Activated T-cell treated with anti-CD3 and anti-CD28 coated beads, Interleukin-2, amount 50 U/mL, for 4 hours (primary cell): ENCODE data around the gene PHLDB2. TPM values are rescaled to one million over a fixed set of nuclear protein-coding genes. Genes with fewer than 3 reads are reported as not detected.

ENCODE experiments used
- ATAC-seq, 2 donors: fragments of 200-7000 bp; cut with Tn5 transposase; one replicate each; pipeline ENCODE4 v1.10.0; 2021
- DNase-seq: peaks from one replicate; pipeline ENCODE4 v3.0.0-alpha.2; 2020
- H3K27me3 Mint-ChIP-seq: one replicate; pipeline ENCODE4 v1.8.0; 2021; ENCODE audit warnings: low read depth, mixed read lengths
- H3K36me3 Mint-ChIP-seq: one replicate; pipeline ENCODE4 v1.8.0; 2022; ENCODE audit warnings: mixed read lengths; ENCODE audit not compliant: insufficient read depth
- H3K4me1 Mint-ChIP-seq: one replicate; pipeline ENCODE4 v1.8.0; 2021; ENCODE audit warnings: low read depth, mixed read lengths
- H3K4me3 Mint-ChIP-seq: one replicate; pipeline ENCODE4 v1.8.0; 2021; ENCODE audit warnings: mild to moderate bottlenecking, moderate library complexity, mixed read lengths
- H3K9me3 Mint-ChIP-seq: one replicate; pipeline ENCODE4 v1.8.0; 2021; ENCODE audit warnings: mixed read lengths
- total RNA-seq, 3 donors: library from RNA; stranded (reverse); gene quantifications; one replicate each; pipeline ENCODE4 v1.2.1, GENCODE V29; 2021

PHLDB2 gene
- total RNA-seq, 3 donors from 2014 or later = 0.66 to 0.82 (median 0.76) TPM

- Mint-ChIP-seq H3K4me3 (no peak overlapping the region), H3K27me3 (no peaks in the 10 kb centered on the region), H3K9me3 (no peaks in the 10 kb centered on the region), H3K36me3 (peaks cover 4% of the 10 kb centered on the region), H3K4me1 (no peaks in the 10 kb centered on the region)
- ATAC-seq = no peak
- DNase-seq = no peak
These were observed 52.4 kb downstream of the PHLDB2 start for GRCh38 chr3:111911446-111911845.

DNA sequence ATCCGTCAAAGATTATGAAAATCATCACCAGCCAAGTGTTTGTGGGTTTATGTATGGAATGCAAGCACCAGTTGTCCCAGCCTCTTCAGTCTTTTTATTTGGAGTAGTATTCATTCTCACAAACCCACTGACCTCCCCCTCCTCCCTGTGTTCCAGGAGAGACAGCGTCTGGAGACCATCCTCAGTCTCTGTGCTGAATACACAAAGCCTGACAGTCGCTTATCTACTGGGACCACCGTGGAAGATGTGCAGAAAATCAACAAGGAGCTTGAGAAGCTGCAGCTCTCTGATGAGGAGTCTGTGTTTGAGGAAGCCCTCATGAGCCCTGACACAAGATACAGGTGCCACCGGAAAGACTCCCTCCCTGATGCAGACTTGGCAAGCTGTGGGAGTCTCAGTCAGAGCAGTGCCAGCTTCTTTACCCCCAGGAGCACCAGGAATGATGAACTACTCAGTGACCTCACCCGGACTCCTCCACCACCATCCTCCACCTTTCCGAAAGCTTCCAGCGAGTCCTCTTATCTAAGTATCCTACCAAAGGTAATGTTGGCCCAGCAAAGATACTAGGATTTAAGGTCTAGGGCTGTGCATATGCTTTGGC is 54.2 kb downstream of the PHLDB2 start:
- ATAC-seq = no peak
- H3K27me3 Mint-ChIP-seq = no peaks in the 10 kb centered on the region
- H3K9me3 Mint-ChIP-seq = no peaks in the 10 kb centered on the region
- H3K4me1 Mint-ChIP-seq = no peaks in the 10 kb centered on the region
- H3K4me3 Mint-ChIP-seq = no peak overlapping the region
- peaks cover 5% of the 10 kb centered on the region for H3K36me3 Mint-ChIP-seq
- DNase-seq = no peak

DNA sequence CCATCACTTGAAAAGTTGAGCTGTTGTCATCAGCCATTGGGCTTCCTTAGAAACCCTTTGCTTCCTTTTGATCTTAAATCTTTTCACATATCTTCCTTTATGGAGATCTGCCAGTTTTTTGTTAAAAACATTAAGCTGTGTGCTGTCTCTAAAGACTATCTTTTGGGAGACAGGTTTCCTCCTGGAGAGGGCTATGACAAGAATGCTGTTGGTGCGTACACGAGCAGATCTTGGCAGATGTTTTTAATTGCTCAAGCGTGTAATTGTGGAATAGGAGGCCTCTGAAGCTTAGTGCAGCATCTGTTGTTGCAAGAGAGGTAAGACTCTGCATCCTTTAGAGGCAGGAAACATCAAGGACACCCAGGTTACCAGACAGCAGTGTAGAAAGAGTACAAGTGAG is 56.8 kb downstream of the PHLDB2 start:
- Mint-ChIP-seq H3K4me3 (no peak overlapping the region), H3K36me3 (peaks cover 21% of the 10 kb centered on the region), H3K27me3 (no peaks in the 10 kb centered on the region), H3K9me3 (no peaks in the 10 kb centered on the region), H3K4me1 (no peaks in the 10 kb centered on the region)
- no peak for DNase-seq
- no peak for ATAC-seq

DNA sequence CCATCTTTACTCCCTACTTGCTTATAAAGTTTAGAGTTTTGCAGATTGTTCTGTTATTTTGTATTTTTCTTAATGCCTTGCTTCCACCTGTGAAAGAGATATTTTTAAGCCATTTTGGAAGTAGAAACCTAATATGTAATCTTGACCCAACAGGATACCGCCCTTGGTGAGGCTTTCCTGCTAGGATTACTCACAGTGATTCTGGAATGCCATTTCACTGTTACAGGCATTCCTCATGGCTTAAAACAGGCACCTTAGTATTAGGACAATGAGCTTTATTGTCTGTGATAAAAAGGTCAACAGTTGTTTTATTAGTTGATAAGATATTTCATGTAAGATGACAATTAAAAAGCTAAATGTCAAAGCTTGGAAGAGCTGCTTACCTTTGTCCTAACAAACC is 58.2 kb downstream of the PHLDB2 start:
- H3K36me3 Mint-ChIP-seq = peaks cover 24% of the 10 kb centered on the region
- no peaks in the 10 kb centered on the region for H3K27me3 Mint-ChIP-seq
- ATAC-seq = no peak
- H3K4me1 Mint-ChIP-seq = no peaks in the 10 kb centered on the region
- DNase-seq = no peak
- H3K4me3 Mint-ChIP-seq = no peak overlapping the region
- H3K9me3 Mint-ChIP-seq = no peaks in the 10 kb centered on the region

DNA sequence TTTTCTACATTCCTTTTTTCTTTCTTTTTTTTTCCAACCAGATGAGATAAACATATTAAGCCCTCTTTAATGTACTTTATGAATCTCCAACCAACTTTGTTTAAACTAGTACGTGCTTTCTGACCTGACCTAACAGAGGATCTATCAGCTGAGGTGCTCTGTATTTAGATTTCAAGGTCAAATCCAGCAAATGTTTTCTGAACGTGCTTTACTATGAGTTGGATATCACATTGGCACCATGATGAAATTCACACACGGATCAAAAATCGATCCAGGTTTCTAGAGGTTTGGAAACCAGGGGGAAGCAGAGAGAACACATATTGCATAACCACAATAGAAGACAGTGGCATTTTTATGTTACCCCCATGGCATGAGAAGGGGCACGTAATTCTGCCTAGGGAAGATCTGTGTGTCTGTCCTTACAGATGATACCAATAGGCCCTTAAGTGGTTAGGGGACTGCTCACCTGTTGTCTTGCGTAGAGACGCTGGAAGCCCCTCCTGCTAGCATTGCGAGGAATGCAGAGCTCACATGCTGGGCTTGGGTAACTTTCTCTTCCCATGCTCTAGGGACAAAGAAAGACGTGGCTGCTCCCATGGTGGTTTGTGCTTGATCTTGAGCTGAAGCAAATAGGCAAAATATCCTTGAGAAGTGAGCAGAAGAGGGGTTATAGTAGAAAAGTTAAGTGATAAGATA is 60.5 kb downstream of the PHLDB2 start:
- no peak for ATAC-seq
- H3K27me3 Mint-ChIP-seq = no peaks in the 10 kb centered on the region
- H3K4me3 Mint-ChIP-seq = no peak overlapping the region
- no peaks in the 10 kb centered on the region for H3K4me1 Mint-ChIP-seq
- H3K36me3 Mint-ChIP-seq = peaks cover 31% of the 10 kb centered on the region
- DNase-seq = no peak
- H3K9me3 Mint-ChIP-seq = no peaks in the 10 kb centered on the region

- DNase-seq (no peak), ATAC-seq (no peak)
- H3K36me3 Mint-ChIP-seq = peaks cover 27% of the 10 kb centered on the region
- no peak overlapping the region for H3K4me3 Mint-ChIP-seq
- no peaks in the 10 kb centered on the region for H3K27me3 Mint-ChIP-seq
- H3K4me1 Mint-ChIP-seq = no peaks in the 10 kb centered on the region
- no peaks in the 10 kb centered on the region for H3K9me3 Mint-ChIP-seq
These were observed 62.1 kb downstream of the PHLDB2 start for GRCh38 chr3:111921181-111921580.

GRCh38 chr3:111923095-111923771 is 64.2 kb downstream of the PHLDB2 start:
- no peaks in the 10 kb centered on the region for H3K4me1 Mint-ChIP-seq
- H3K9me3 Mint-ChIP-seq = no peaks in the 10 kb centered on the region
- H3K36me3 Mint-ChIP-seq = peaks cover 27% of the 10 kb centered on the region
- H3K27me3 Mint-ChIP-seq = no peaks in the 10 kb centered on the region
- ATAC-seq (no peak), DNase-seq (no peak)
- no peak overlapping the region for H3K4me3 Mint-ChIP-seq

- Mint-ChIP-seq H3K27me3 (no peaks in the 10 kb centered on the region), H3K4me1 (no peaks in the 10 kb centered on the region), H3K4me3 (no peak overlapping the region), H3K9me3 (no peaks in the 10 kb centered on the region), H3K36me3 (peaks cover 23% of the 10 kb centered on the region)
- ATAC-seq (no peak), DNase-seq (no peak)
These were observed 64.7 kb downstream of the PHLDB2 start for GRCh38 chr3:111923806-111924205.

GRCh38 chr3:111924283-111924682 is 65.2 kb downstream of the PHLDB2 start:
- Mint-ChIP-seq H3K36me3 (peaks cover 18% of the 10 kb centered on the region), H3K9me3 (no peaks in the 10 kb centered on the region), H3K4me3 (no peak overlapping the region), H3K27me3 (no peaks in the 10 kb centered on the region), H3K4me1 (no peaks in the 10 kb centered on the region)
- no peak for ATAC-seq
- DNase-seq = no peak

DNA sequence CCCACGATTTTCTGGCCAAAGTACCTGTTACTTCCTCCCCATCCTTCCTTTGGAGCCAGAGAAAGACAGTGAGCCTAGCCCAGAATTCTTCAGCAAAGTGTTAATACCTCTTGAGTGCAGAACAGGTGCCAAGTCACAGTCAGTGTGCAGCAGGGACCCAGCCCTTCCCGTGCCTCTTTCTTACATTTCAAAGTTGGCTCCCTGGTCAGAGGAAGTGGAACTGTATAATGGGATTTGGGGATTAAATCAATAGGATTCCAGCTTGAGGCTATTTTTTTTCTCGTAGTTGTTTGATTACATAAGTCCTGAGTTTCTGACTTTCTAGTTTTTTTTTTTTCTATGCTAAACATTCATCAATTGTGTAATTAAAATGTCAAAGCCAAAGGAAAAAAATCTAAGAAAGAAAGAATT is 67.2 kb downstream of the PHLDB2 start:
- no peaks in the 10 kb centered on the region for H3K4me1 Mint-ChIP-seq
- ATAC-seq (no peak), DNase-seq (no peak)
- no peaks in the 10 kb centered on the region for H3K9me3 Mint-ChIP-seq
- H3K27me3 Mint-ChIP-seq = no peaks in the 10 kb centered on the region
- H3K36me3 Mint-ChIP-seq = peaks cover 11% of the 10 kb centered on the region
- no peak overlapping the region for H3K4me3 Mint-ChIP-seq

GRCh38 chr3:111928613-111929012 is 69.5 kb downstream of the PHLDB2 start:
- ATAC-seq = no peak
- H3K9me3 Mint-ChIP-seq = no peaks in the 10 kb centered on the region
- no peak overlapping the region for H3K4me3 Mint-ChIP-seq
- H3K4me1 Mint-ChIP-seq = no peaks in the 10 kb centered on the region
- peaks cover 2% of the 10 kb centered on the region for H3K27me3 Mint-ChIP-seq
- DNase-seq = no peak
- peaks cover 4% of the 10 kb centered on the region for H3K36me3 Mint-ChIP-seq

GRCh38 chr3:111929484-111929883 is 70.4 kb downstream of the PHLDB2 start:
- Mint-ChIP-seq H3K27me3 (peaks cover 2% of the 10 kb centered on the region), H3K4me3 (no peak overlapping the region), H3K4me1 (no peaks in the 10 kb centered on the region), H3K9me3 (no peaks in the 10 kb centered on the region), H3K36me3 (peaks cover 3% of the 10 kb centered on the region)
- DNase-seq (no peak), ATAC-seq (no peak)

DNA sequence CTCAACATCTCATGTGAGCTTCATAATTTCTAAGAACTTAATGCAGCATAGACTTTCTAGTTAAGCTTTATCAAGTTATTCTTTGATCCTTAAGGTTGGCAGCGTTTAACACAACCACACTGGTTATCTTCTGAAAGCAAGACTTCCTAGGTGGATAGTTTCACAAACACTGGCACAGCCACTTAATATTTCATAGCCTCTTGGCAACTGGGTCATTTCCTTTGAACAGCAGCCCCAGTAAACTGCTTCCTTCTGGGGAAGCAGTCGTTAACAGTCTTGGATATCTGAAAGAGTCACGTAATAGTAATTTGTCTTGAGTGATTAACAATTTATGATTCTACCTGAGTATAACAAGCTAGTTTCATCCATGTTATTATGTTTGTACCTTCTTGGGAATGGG is 73.9 kb downstream of the PHLDB2 start:
- H3K4me1 Mint-ChIP-seq = no peaks in the 10 kb centered on the region
- peaks cover 3% of the 10 kb centered on the region for H3K36me3 Mint-ChIP-seq
- peaks cover 2% of the 10 kb centered on the region for H3K27me3 Mint-ChIP-seq
- DNase-seq (no peak), ATAC-seq (no peak)
- H3K4me3 Mint-ChIP-seq = no peak overlapping the region
- no peaks in the 10 kb centered on the region for H3K9me3 Mint-ChIP-seq

DNA sequence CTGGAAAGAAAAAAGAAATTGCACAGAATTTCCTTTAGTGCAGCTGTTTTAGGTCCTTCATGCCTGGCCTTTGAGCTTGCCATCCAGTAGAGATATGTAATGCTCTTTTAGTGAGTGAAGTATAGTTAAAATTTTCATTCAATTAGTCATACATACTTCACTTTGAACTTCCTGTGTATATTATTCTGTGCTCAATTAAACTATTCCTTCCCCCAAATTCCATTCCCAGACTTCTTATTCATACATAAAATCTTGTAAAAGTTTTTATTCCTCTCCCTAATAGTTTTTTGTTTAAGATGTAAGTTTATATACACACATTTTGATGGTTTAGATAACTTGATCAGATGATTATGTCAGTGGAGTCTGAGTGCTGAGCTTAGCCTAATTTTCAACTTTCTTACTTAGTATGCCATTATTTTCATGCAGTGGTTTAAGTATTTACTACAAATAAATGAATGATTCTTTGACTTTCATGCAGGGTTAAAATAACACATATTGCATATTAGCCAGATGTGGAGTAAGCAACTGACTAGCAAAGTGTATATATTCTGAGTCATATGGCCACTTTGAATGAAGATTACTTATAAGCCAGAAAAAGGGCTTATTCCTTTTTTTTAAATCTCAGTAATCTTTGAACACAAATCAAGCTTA is 77.3 kb downstream of the PHLDB2 start:
- no peak overlapping the region for H3K4me3 Mint-ChIP-seq
- H3K36me3 Mint-ChIP-seq = peaks cover 5% of the 10 kb centered on the region
- peaks cover 1% of the 10 kb centered on the region for H3K27me3 Mint-ChIP-seq
- H3K9me3 Mint-ChIP-seq = no peaks in the 10 kb centered on the region
- DNase-seq (no peak), ATAC-seq (no peak)
- H3K4me1 Mint-ChIP-seq = no peaks in the 10 kb centered on the region
